Stimulated activated naive B cell treated with anti-CD40 and anti-IgM and Interleukin-4, amounts not matched to agents 10 μg/mL and 1 μg/mL and 100 μg/mL, for 72 hours (primary cell): ENCODE measurements around the gene SHISA7.
A peak's percentile ranks its signal among the peaks of the same experiment; 100 is the strongest.

Experiments
- ATAC-seq, 2 donors: fragments of 150-1000 bp; cut with Tn5 transposase; replicated peaks; 2 replicates each; pipeline ENCODE4 v1.10.0; 2021; ENCODE audit warnings: moderate library complexity in 1 of 2
- DNase-seq: peaks from one replicate; pipeline ENCODE4 v3.0.0; 2021
- H3K27ac Mint-ChIP-seq: one replicate; pipeline ENCODE4 v1.8.0; 2022; ENCODE audit warnings: mild to moderate bottlenecking, mixed read lengths
- H3K27me3 Mint-ChIP-seq, 2 donors: one replicate each; pipeline ENCODE4 v1.8.0; 2022; ENCODE audit warnings: mixed read lengths in 2 of 2
- H3K36me3 Mint-ChIP-seq, 2 donors: one replicate each; pipeline ENCODE4 v1.8.0; 2022; ENCODE audit warnings: mixed read lengths in 2 of 2, mild to moderate bottlenecking in 1 of 2
- H3K4me1 Mint-ChIP-seq, 2 donors: one replicate each; pipeline ENCODE4 v1.8.0; 2022; ENCODE audit warnings: mixed read lengths in 2 of 2, mild to moderate bottlenecking in 1 of 2
- H3K4me3 Mint-ChIP-seq, 2 donors: one replicate each; pipeline ENCODE4 v1.8.0; 2022; ENCODE audit warnings: mild to moderate bottlenecking in 2 of 2, mixed read lengths in 2 of 2, moderate library complexity in 1 of 2
- H3K9me3 Mint-ChIP-seq, 2 donors: one replicate each; pipeline ENCODE4 v1.8.0; 2022; ENCODE audit warnings: mixed read lengths in 2 of 2, mild to moderate bottlenecking in 1 of 2

Gene SHISA7

GRCh38 chr19:55383279-55384130 lies 59.6 kb downstream of the SHISA7 start:
- no peaks in the 10 kb centered on the region for H3K9me3 Mint-ChIP-seq
- H3K4me1 Mint-ChIP-seq: peaks cover 35 to 50% of the 10 kb centered on the region in 2 donors
- peak overlapping the region; percentile 91 for H3K27ac Mint-ChIP-seq
- H3K4me3 Mint-ChIP-seq: peak overlapping the region; percentile 92 to 98
- H3K27me3 Mint-ChIP-seq: no peaks in the 10 kb centered on the region
- DNase-seq: no peak
- H3K36me3 Mint-ChIP-seq: peaks cover 28 to 42% of the 10 kb centered on the region in 2 donors
- peak; percentile 30 to 32 for ATAC-seq

GRCh38 chr19:55382522-55383054 lies 60.5 kb downstream of the SHISA7 start:
- Mint-ChIP-seq H3K4me3 (peak overlapping the region; percentile 91 to 92), H3K27me3 (peaks cover 0 to 6% of the 10 kb centered on the region in 2 donors), H3K4me1 (peaks cover 28 to 40% of the 10 kb centered on the region in 2 donors)

GRCh38 chr19:55382013-55382412 lies 61.1 kb downstream of the SHISA7 start:
- Mint-ChIP-seq H3K27me3 (peaks cover 0 to 8% of the 10 kb centered on the region in 2 donors), H3K9me3 (no peaks in the 10 kb centered on the region), H3K36me3 (peaks cover 18 to 30% of the 10 kb centered on the region in 2 donors), H3K27ac (no peak overlapping the region), H3K4me3 (peak overlapping the region; percentile 59 to 92), H3K4me1 (peaks cover 25 to 35% of the 10 kb centered on the region in 2 donors)
- DNase-seq (no peak), ATAC-seq (no peak)

More at GRCh38 chr19:55382522-55383054, 60.5 kb downstream of the SHISA7 start:
- ATAC-seq (no peak), DNase-seq (no peak)
- peaks cover 22 to 36% of the 10 kb centered on the region in 2 donors for H3K36me3 Mint-ChIP-seq
- H3K9me3 Mint-ChIP-seq: no peaks in the 10 kb centered on the region
- H3K27ac Mint-ChIP-seq: no peak overlapping the region

- Mint-ChIP-seq H3K9me3 (no peaks in the 10 kb centered on the region), H3K27me3 (peaks cover 17 to 28% of the 10 kb centered on the region in 2 donors), H3K27ac (no peak overlapping the region), H3K36me3 (peaks cover 5 to 16% of the 10 kb centered on the region in 2 donors), H3K4me3 (no peak overlapping the region), H3K4me1 (peaks cover 12 to 28% of the 10 kb centered on the region in 2 donors)
- DNase-seq (no peak), ATAC-seq (no peak)
These were observed 63.9 kb downstream of the SHISA7 start for GRCh38 chr19:55379174-55379573.
